ENCODE measurements around the gene DAO.

DNA sequence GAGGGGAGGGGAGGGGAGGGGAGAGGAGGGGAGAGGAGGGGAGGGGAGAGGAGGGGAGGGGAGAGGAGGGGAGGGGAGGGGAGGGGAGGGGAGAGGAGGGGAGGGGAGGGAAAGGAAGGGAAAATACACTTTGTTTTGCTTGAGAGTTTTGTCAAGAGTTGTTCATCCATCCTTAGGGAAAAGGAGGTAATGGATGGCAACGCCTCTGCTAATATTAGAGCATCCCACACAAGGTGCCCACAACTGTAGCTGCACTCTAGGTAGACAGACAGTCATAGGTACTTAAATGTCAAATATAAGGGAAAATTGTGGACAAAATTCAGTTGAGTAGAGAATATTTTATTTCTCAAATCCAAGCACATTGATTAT is 20.0 kb upstream of the DAO start:
- TF ChIP-seq, protein P1, sequence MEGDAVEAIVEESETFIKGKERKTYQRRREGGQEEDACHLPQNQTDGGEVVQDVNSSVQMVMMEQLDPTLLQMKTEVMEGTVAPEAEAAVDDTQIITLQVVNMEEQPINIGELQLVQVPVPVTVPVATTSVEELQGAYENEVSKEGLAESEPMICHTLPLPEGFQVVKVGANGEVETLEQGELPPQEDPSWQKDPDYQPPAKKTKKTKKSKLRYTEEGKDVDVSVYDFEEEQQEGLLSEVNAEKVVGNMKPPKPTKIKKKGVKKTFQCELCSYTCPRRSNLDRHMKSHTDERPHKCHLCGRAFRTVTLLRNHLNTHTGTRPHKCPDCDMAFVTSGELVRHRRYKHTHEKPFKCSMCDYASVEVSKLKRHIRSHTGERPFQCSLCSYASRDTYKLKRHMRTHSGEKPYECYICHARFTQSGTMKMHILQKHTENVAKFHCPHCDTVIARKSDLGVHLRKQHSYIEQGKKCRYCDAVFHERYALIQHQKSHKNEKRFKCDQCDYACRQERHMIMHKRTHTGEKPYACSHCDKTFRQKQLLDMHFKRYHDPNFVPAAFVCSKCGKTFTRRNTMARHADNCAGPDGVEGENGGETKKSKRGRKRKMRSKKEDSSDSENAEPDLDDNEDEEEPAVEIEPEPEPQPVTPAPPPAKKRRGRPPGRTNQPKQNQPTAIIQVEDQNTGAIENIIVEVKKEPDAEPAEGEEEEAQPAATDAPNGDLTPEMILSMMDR (IDR thresholded peaks at IDR 0.05) = no peak
- no peak for TF ChIP-seq POLR2A (IDR thresholded peaks at IDR 0.05)
